Measurements from ENCODE around the gene CFAP97.
"Not testable (repeated sequence)": the region's sequence is repeated elsewhere in the genome, so short reads cannot be mapped to it uniquely, and the experiment has no call there.

CFAP97 gene

DNA sequence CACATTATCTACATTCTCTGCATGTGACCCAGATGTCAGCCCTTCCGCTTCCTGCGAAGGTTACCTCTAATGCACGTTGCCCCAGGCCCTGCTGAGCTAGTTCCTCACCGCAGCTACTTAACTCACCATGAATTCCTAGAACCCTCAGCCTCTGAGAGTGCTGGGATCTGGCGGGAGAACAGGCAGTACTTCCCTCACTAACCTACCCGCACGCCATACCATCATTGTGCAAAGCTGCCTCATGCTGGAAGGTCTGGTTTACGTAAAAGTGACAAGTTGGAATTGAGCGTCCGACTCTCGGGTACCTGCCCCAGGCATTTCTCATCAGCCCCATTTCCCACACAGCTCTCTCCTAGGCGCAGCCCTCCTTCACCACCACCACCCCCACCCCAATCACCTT is 54.4 kb downstream of the CFAP97 start:
- no peak for DNase-seq (ENCODE audit: low read depth)
- no peak overlapping the region for H3K4me3 ChIP-seq (ENCODE audit: low read depth, low read length)

- no peak overlapping the region for H3K4me3 ChIP-seq (ENCODE audit: low read depth, low read length)
- DNase-seq (ENCODE audit: low read depth): no peak
Observed at GRCh38 chr4:185145572-185145971, 58.2 kb downstream of the CFAP97 start.

GRCh38 chr4:185144601-185145240 is 59.1 kb downstream of the CFAP97 start:
- DNase-seq (ENCODE audit: low read depth): no peak
- no peak overlapping the region for H3K4me3 ChIP-seq (ENCODE audit: low read depth, low read length)

DNA sequence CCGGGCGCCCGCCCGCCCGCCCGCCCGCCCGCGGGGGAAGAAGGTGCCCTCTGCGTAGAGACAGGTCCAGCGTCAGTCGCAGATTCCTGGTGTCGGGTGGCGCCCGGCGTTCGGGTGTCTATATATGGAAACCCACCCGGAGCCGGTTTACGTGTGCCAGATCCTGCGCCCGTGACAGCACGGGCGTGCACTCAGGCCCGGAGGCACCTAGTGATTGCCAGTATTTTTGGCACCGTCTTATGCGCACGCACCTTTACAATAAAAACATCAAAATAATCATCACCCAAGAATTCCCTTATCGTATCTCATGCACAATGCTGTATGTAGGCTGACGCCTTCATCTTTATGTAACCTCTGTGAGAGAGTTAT is 60.2 kb downstream of the CFAP97 start:
- no peak for DNase-seq (ENCODE audit: low read depth)
- H3K4me3 ChIP-seq (ENCODE audit: low read depth, low read length): peak overlapping the region; percentile 68

DNA sequence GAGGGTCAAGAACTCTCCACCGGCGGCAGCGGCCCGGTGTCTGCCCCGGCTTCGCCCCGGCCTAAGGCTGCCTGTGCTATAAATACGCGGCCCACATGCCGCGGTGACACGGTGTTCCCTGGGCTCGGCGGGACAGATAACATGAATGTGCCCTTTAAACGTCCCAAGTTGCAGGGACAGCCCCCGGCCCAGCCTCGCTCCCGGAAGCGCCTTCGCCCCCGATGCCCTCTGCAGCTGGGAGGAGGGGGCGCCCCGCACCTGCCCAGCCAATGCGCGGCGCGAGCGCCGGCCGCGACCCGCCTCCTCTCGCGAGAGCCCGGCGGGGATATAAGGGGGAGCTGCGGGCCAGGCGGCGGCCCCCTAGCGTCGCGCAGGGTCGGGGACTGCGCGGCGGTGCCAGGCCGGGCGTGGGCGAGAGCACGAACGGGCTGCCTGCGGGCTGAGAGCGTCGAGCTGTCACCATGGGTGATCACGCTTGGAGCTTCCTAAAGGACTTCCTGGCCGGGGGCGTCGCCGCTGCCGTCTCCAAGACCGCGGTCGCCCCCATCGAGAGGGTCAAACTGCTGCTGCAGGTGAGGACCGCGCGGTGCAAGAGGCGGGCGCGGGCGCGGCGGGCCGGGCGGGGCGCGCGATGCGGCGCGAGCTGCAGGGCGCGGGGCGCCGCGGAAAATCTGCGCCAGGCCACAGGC is 60.7 kb downstream of the CFAP97 start, which contains the start of gene SLC25A4:
Gene SLC25A4, plus strand, starts transcription at position 355 of the 689 bp plus-strand sequence. Its CDS starts 107 bp downstream, at position 462.
- peak; percentile 17 for DNase-seq (ENCODE audit: low read depth)
- peak within 1 kb of the TSS; percentile 68 for H3K4me3 ChIP-seq (ENCODE audit: low read depth, low read length)

GRCh38 chr4:185142564-185142911 is 61.3 kb downstream of the CFAP97 start:
- DNase-seq (ENCODE audit: low read depth): no peak
- H3K4me3 ChIP-seq (ENCODE audit: low read depth, low read length): peak overlapping the region; percentile 68

DNA sequence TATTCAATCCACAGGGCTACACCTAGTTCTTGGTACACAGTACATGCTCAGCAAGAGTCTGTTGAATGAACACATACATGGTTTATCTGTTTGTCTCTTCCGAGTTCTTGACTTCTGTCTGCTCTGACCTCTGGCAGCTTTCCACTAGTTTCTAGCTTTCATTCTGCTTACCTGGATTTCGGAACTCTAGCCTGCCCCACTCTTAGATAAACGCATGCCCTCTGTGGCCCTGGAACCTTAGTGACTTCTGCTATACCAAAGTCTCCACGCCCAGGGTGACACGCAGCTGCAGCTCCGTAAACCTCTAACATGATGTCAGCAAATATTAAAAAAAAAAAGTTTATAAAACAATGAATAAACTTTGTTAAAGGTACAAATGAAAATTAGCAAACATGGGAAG is 62.0 kb downstream of the CFAP97 start:
- no peak overlapping the region for H3K4me3 ChIP-seq (ENCODE audit: low read depth, low read length)
- no peak for DNase-seq (ENCODE audit: low read depth)

- no peak overlapping the region for H3K4me3 ChIP-seq (ENCODE audit: low read depth, low read length)
- DNase-seq (ENCODE audit: low read depth): no peak
Observed at GRCh38 chr4:185139736-185140135, 64.1 kb downstream of the CFAP97 start.

GRCh38 chr4:185138161-185138560 is 65.6 kb downstream of the CFAP97 start:
- H3K4me3 ChIP-seq (ENCODE audit: low read depth, low read length): no peak overlapping the region
- DNase-seq (ENCODE audit: low read depth): no peak

DNA sequence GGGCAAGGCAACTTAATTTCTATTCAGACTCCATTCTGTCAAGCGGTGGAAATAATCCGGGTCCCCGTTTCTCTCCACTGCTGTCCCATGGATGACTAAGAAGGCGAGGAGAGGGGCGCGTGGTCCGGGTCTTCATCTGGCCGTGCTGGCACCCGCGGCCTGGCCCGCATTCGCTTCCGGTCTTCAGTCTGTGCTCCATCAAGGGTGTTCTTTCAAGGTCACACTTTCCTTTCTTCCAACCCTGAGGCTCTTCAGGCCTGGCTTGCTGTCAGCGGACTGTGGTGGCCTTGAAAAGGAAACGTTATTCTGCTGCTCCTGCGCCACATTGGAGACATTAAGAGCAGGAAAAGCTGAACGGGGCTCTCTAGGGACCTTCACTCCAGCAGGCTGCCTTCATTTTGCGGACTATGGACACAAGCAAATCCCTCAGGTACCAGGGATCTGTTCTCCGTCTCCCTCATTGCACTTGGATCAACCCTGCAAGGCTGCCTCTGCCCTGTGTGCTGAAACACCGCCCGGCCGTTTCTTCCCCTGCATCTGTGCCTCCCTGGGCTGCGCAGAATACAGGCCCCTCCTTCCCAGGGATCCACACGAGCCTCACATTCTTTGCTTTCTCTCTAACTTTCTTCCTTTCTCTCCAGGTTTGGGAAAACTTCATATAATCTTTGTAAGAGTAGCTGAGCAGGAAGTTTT is 66.4 kb downstream of the CFAP97 start:
- DNase-seq (ENCODE audit: low read depth): no peak
- no peak overlapping the region for H3K4me3 ChIP-seq (ENCODE audit: low read depth, low read length)

GRCh38 chr4:185134307-185134869 is 69.4 kb downstream of the CFAP97 start:
- no peak for DNase-seq (ENCODE audit: low read depth)
- H3K4me3 ChIP-seq (ENCODE audit: low read depth, low read length): no peak overlapping the region

GRCh38 chr4:185128272-185129119 is 75.3 kb downstream of the CFAP97 start:
- H3K4me3 ChIP-seq (ENCODE audit: low read depth, low read length): peak overlapping the region; percentile 57
- no peak for DNase-seq (ENCODE audit: low read depth)

GRCh38 chr4:185127021-185127925 is 76.5 kb downstream of the CFAP97 start:
- no peak for DNase-seq (ENCODE audit: low read depth)
- peak overlapping the region; percentile 57 for H3K4me3 ChIP-seq (ENCODE audit: low read depth, low read length)

- DNase-seq (ENCODE audit: low read depth): no peak
- no peak overlapping the region for H3K4me3 ChIP-seq (ENCODE audit: low read depth, low read length)
Observed at GRCh38 chr4:185124006-185124405, 79.8 kb downstream of the CFAP97 start.

DNA sequence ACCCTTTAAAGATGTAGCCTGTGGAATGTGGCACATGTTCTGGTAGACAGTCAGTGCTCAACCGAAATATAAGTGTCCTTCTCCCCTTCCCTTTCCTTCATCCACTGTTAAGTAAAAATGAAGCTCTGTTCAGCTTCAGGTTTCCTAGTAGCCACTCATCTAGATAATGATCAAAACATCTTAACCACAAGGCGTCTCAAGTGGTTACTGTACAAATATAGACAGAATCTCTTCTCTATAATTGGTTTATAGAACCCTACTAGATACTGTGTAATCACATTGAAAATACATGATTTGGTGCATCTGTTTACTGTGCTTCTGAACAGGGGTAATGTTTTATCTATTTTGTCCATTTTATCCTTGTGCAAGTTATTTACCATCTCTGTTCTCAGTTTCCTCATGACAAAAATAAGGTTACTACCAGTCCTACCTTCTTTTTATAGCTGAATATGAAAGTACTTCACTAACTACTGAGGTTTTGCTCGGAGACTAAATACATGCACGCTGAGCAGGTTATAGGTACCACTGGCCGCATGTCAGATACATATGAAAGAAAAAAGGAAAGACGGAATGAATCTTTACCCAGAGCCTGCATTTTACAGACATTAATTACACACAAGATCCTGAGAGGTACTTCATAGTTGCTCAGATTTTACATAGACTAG is 81.0 kb downstream of the CFAP97 start:
- no peak for DNase-seq (ENCODE audit: low read depth)
- no peak overlapping the region for H3K4me3 ChIP-seq (ENCODE audit: low read depth, low read length)

- H3K4me3 ChIP-seq (ENCODE audit: low read depth, low read length): no peak overlapping the region
Observed at GRCh38 chr4:185120631-185120946, 83.2 kb downstream of the CFAP97 start.

GRCh38 chr4:185119927-185120630 is 83.7 kb downstream of the CFAP97 start:
- DNase-seq (ENCODE audit: low read depth): no peak
- H3K4me3 ChIP-seq (ENCODE audit: low read depth, low read length): no peak overlapping the region

More at GRCh38 chr4:185120631-185120946, 83.2 kb downstream of the CFAP97 start:
- DNase-seq (ENCODE audit: low read depth): no peak

DNA sequence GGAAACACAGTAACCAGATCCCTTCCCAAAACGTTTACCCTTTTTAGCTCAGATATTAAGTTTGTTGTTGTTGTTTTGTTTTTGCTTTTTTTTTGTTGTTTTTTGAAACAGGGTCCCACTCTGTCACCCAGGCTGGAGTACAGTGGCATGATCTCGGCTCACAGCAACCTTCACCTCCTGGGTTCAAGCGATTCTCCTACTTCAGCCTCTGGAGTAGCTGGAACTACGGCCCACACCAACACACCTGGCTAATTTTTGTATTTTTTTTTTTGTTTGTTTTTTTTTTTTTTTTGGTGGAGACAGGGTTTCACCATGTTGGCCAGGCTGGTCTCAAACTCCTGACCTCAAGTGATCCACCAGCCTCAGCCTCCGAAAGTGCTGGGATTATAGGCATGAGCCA is 84.3 kb downstream of the CFAP97 start:
- H3K4me3 ChIP-seq (ENCODE audit: low read depth, low read length); DNase-seq (ENCODE audit: low read depth): not testable (repeated sequence)

Data from skeletal muscle cell (primary cell).